ENCODE measurements around the gene PLEKHB2. TPM values are rescaled to one million over a fixed set of nuclear protein-coding genes. Genes with fewer than 3 reads are reported as not detected.

The PLEKHB2 gene
- total and polyA plus RNA-seq, 2 of the 8 experiments (the other 6 are each of a cell fraction or from before 2014, with no cell fraction given), result 42.4 to 54.8 TPM

GRCh38 chr2:131142849-131143248, 37.7 kb downstream of the PLEKHB2 start:
- FAIRE-seq, result no peak
- POLR2A ChIA-PET (ENCODE audit: partially characterized antibody), result no interaction called here
- H3K23ac ChIP-seq (ENCODE audit: insufficient read length), result no peak overlapping the region

More at GRCh38 chr2:131142849-131143248, 37.7 kb downstream of the PLEKHB2 start:
- Histone ChIP-seq H3K4me3 (ENCODE audit: extremely low read depth in 1 of 4, insufficient read depth in 2 of 4, low read depth in 3 of 4, low read length in 4 of 4) (no peak overlapping the region), H3K27ac (ENCODE audit: low read depth, low read length) (no peak overlapping the region), H2BK12ac (ENCODE audit: low read depth, low read length) (no peak overlapping the region), H3K79me1 (ENCODE audit: low read depth, low read length) (peaks cover 2% of the 10 kb centered on the region; the same call in 1 of the 2 replicates), H3K4ac (replicated peaks; ENCODE audit: insufficient read length, low read depth, low read length) (no peak overlapping the region), H3K79me2 (ENCODE audit: control insufficient read depth in 1 of 2, insufficient read depth in 2 of 2, low read length in 2 of 2) (peaks cover 0 to 13% of the 10 kb centered on the region in 2 experiments; a peak in 2 of 4 replicates), H3K4me2 (ENCODE audit: insufficient read depth in 1 of 2, low read depth in 2 of 2, low read length in 2 of 2) (no peak overlapping the region), H3K14ac (ENCODE audit: insufficient read length) (no peak overlapping the region), H4K20me1 (replicated peaks in 1 of 2; ENCODE audit: control insufficient read depth in 1 of 2, insufficient read depth in 2 of 2, low read length in 2 of 2) (peaks cover 6 to 20% of the 10 kb centered on the region in 2 experiments), H3K4me1 (replicated peaks in 1 of 4; ENCODE audit: control insufficient read depth in 3 of 4, insufficient read depth in 4 of 4, low read length in 3 of 4) (no peaks in the 10 kb centered on the region; a peak in 1 of 7 replicates), H3K9me3 (ENCODE audit: insufficient read depth in 2 of 2, low read depth in 1 of 2, low read length in 1 of 2) (no peaks in the 10 kb centered on the region), H3K23me2 (ENCODE audit: low read depth, low read length) (no peaks in the 10 kb centered on the region), H3K36me3 (ENCODE audit: control insufficient read depth in 2 of 4, insufficient read depth in 4 of 4, low read length in 3 of 4) (peaks cover 6 to 43% (median 20%) of the 10 kb centered on the region in 4 experiments), H2BK20ac (ENCODE audit: low read length) (no peak overlapping the region), H2AK5ac (ENCODE audit: low read depth, low read length) (no peak overlapping the region), H3K9ac (replicated peaks in 1 of 4; ENCODE audit: extremely low read depth in 1 of 4, low read depth in 3 of 4, low read length in 3 of 4) (no peak overlapping the region), H4K5ac (ENCODE audit: insufficient read length, low read depth, low read length) (no peak overlapping the region), H2BK120ac (replicated peaks; ENCODE audit: low read depth, low read length) (no peak overlapping the region), H2BK15ac (ENCODE audit: low read length) (no peak overlapping the region), H2AFZ (ENCODE audit: low read length) (no peak overlapping the region), H2BK5ac (ENCODE audit: low read depth, low read length) (no peak overlapping the region), H4K91ac (replicated peaks; ENCODE audit: insufficient read length, low read length) (no peak overlapping the region), H3K18ac (ENCODE audit: extremely low read depth, low read length) (no peak overlapping the region), H3K27me3 (replicated peaks in 1 of 4; ENCODE audit: control insufficient read depth in 3 of 4, extremely low read depth in 1 of 4, insufficient read depth in 3 of 4, low read length in 3 of 4) (no peaks in the 10 kb centered on the region), H3K56ac (replicated peaks; ENCODE audit: insufficient read length, low read depth, low read length) (no peak overlapping the region), H4K8ac (ENCODE audit: extremely low read depth, insufficient read depth, low read length) (no peak overlapping the region)
- CTCF ChIA-PET (ENCODE audit: partially characterized antibody), result no interaction called here
- 93% methylated on average over 5 of the region's 5 CpGs; no CpG with 5 or more reads in 1 of the 2 experiments for WGBS, 2 experiments (ENCODE audit: extremely low coverage in 1 of 2, insufficient coverage in 1 of 2, insufficient read length in 1 of 2, insufficient replicate concordance in 2 of 2, low coverage in 1 of 2, low lambda C conversion rate in 2 of 2, missing lambda C conversion rate in 1 of 2)
- no peak for DNase-seq (ENCODE audit: low read depth in 1 of 2, low spot score in 2 of 2)
- TF ChIP-seq TAF7 (optimal IDR thresholded peaks at IDR 0.05; ENCODE audit: borderline replicate concordance, low read depth, low read length), result no peak
- no peak for TF ChIP-seq ZNF274 (IDR thresholded peaks at IDR 0.05; ENCODE audit: borderline replicate concordance, extremely low read depth, low read length)
- TF ChIP-seq SRF (IDR thresholded peaks at IDR 0.05; ENCODE audit: low read depth, low read length), result no peak
- no peak for TF ChIP-seq SIRT6 (IDR thresholded peaks at IDR 0.05; ENCODE audit: low read length)
- no peak for TF ChIP-seq EP300 (IDR thresholded peaks at IDR 0.05; ENCODE audit: borderline replicate concordance in 1 of 2, low read depth in 2 of 2, low read length in 2 of 2)
- TF ChIP-seq RFX5 (IDR thresholded peaks at IDR 0.05; ENCODE audit: borderline replicate concordance, low read depth, low read length), result no peak
- no peak for TF ChIP-seq YY1 (IDR thresholded peaks at IDR 0.05; ENCODE audit: low read depth, low read length)
